AG08395 (cell line): ENCODE data around the gene TMEM182.
A peak's percentile ranks its signal among the peaks of the same experiment; 100 is the strongest.

Experiments
- DNase-seq: peaks from one replicate; pipeline ENCODE4 v3.0.0; 2012; ENCODE audit warnings: mixed read lengths, low spot score

TMEM182 gene

GRCh38 chr2:102801858-102802699, 40.2 kb downstream of the TMEM182 start:
- no peak for DNase-seq

GRCh38 chr2:102803041-102803896, 41.4 kb downstream of the TMEM182 start:
- no peak for DNase-seq

- DNase-seq: no peak
Measured at GRCh38 chr2:102803897-102804217, 42.0 kb downstream of the TMEM182 start.

GRCh38 chr2:102806250-102806837, 44.5 kb downstream of the TMEM182 start:
- peak; percentile 84 for DNase-seq

GRCh38 chr2:102809291-102810189, 47.7 kb downstream of the TMEM182 start:
- no peak for DNase-seq

- no peak for DNase-seq
Measured at GRCh38 chr2:102815285-102815684, 53.5 kb downstream of the TMEM182 start.

- no peak for DNase-seq
Measured at GRCh38 chr2:102826904-102827303, 65.1 kb downstream of the TMEM182 start.

- no peak for DNase-seq
Measured at GRCh38 chr2:102832789-102833188, 71.0 kb downstream of the TMEM182 start.

GRCh38 chr2:102834523-102835273, 72.9 kb downstream of the TMEM182 start:
- no peak for DNase-seq

- no peak for DNase-seq
Measured at GRCh38 chr2:102837626-102838198, 75.9 kb downstream of the TMEM182 start.

- DNase-seq: peak; percentile 49
Measured at GRCh38 chr2:102839668-102840388, 78.0 kb downstream of the TMEM182 start.

GRCh38 chr2:102841107-102841840, 79.4 kb downstream of the TMEM182 start:
- DNase-seq: peak; percentile 54

- no peak for DNase-seq
Measured at GRCh38 chr2:102843764-102844443, 82.1 kb downstream of the TMEM182 start.

GRCh38 chr2:102844911-102845310, 83.1 kb downstream of the TMEM182 start:
- DNase-seq: no peak

GRCh38 chr2:102848366-102848839, 86.6 kb downstream of the TMEM182 start:
- peak; percentile 17 for DNase-seq

- DNase-seq: no peak
Measured at GRCh38 chr2:102850888-102851287, 89.1 kb downstream of the TMEM182 start.

GRCh38 chr2:102852867-102853266, 91.0 kb downstream of the TMEM182 start:
- no peak for DNase-seq
